Measurements from ENCODE around the gene ACIN1. TPM values are rescaled to one million over a fixed set of nuclear protein-coding genes. Genes with fewer than 3 reads are reported as not detected.

ACIN1 gene
- total and polyA plus RNA-seq, 2 of the 13 experiments (the other 11 are each of a cell fraction or from before 2014, with no cell fraction given), result 165 to 183 TPM

GRCh38 chr14:23034498-23035302, 60.2 kb downstream of the ACIN1 start, which contains the start of gene PSMB5 (continued):
- TF ChIP-seq, protein P1, sequence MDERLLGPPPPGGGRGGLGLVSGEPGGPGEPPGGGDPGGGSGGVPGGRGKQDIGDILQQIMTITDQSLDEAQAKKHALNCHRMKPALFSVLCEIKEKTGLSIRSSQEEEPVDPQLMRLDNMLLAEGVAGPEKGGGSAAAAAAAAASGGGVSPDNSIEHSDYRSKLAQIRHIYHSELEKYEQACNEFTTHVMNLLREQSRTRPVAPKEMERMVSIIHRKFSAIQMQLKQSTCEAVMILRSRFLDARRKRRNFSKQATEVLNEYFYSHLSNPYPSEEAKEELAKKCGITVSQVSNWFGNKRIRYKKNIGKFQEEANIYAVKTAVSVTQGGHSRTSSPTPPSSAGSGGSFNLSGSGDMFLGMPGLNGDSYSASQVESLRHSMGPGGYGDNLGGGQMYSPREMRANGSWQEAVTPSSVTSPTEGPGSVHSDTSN (CRISPR knock-in tag; IDR thresholded peaks at IDR 0.05), result no peak
- peak; percentile 90 for TF ChIP-seq MYC (CRISPR knock-in tag; IDR thresholded peaks at IDR 0.05; ENCODE audit: borderline replicate concordance)
- TF ChIP-seq XBP1 (CRISPR knock-in tag; IDR thresholded peaks at IDR 0.05), result no peak; the same call in 1 of the 2 replicates
- peak; percentile 93 for TF ChIP-seq PHF20 (CRISPR knock-in tag; IDR thresholded peaks at IDR 0.05)
- TF ChIP-seq NCOA5 (CRISPR knock-in tag; IDR thresholded peaks at IDR 0.05), result no peak
- TF ChIP-seq ZNF326 (CRISPR knock-in tag; IDR thresholded peaks at IDR 0.05; ENCODE audit: borderline replicate concordance), result no peak
- TF ChIP-seq KLF13 (CRISPR knock-in tag; IDR thresholded peaks at IDR 0.05), result peak; percentile 97
- TF ChIP-seq ZNF891 (CRISPR knock-in tag; IDR thresholded peaks at IDR 0.05), result peak; percentile 100
- TF ChIP-seq BHLHE40 (IDR thresholded peaks at IDR 0.05; ENCODE audit: low read length), result peak; percentile 36; the same call in 1 of the 2 replicates
- TF ChIP-seq SNRNP70 (IDR thresholded peaks at IDR 0.05; ENCODE audit: low read depth, low read length), result no peak
- TF ChIP-seq ZMAT3 (CRISPR knock-in tag; conservative IDR thresholded peaks at IDR 0.05), result peak; percentile 98
- TF ChIP-seq ZNF598 (CRISPR knock-in tag; IDR thresholded peaks at IDR 0.05; ENCODE audit: borderline replicate concordance), result peak; percentile 93
- TF ChIP-seq ZNF567 (CRISPR knock-in tag; IDR thresholded peaks at IDR 0.05; ENCODE audit: borderline replicate concordance), result peak; percentile 89
- no peak for TF ChIP-seq CEBPZ (IDR thresholded peaks at IDR 0.05; ENCODE audit: low read length)
- TF ChIP-seq ZMYM4 (CRISPR knock-in tag; IDR thresholded peaks at IDR 0.05), result peak; percentile 87
- TF ChIP-seq AKAP8 (CRISPR knock-in tag; IDR thresholded peaks at IDR 0.05), result 0 out of 2 replicates have a peak, but pooled peaks have one; percentile 40
- TF ChIP-seq, protein P2, sequence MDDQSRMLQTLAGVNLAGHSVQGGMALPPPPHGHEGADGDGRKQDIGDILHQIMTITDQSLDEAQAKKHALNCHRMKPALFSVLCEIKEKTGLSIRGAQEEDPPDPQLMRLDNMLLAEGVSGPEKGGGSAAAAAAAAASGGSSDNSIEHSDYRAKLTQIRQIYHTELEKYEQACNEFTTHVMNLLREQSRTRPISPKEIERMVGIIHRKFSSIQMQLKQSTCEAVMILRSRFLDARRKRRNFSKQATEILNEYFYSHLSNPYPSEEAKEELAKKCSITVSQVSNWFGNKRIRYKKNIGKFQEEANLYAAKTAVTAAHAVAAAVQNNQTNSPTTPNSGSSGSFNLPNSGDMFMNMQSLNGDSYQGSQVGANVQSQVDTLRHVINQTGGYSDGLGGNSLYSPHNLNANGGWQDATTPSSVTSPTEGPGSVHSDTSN (CRISPR knock-in tag; IDR thresholded peaks at IDR 0.05; ENCODE audit: borderline replicate concordance), result peak; percentile 90; the same call in 1 of the 2 replicates
- TF ChIP-seq HNRNPH1 (optimal IDR thresholded peaks at IDR 0.05; ENCODE audit: low read depth, low read length), result no peak
- TF ChIP-seq, protein P3, sequence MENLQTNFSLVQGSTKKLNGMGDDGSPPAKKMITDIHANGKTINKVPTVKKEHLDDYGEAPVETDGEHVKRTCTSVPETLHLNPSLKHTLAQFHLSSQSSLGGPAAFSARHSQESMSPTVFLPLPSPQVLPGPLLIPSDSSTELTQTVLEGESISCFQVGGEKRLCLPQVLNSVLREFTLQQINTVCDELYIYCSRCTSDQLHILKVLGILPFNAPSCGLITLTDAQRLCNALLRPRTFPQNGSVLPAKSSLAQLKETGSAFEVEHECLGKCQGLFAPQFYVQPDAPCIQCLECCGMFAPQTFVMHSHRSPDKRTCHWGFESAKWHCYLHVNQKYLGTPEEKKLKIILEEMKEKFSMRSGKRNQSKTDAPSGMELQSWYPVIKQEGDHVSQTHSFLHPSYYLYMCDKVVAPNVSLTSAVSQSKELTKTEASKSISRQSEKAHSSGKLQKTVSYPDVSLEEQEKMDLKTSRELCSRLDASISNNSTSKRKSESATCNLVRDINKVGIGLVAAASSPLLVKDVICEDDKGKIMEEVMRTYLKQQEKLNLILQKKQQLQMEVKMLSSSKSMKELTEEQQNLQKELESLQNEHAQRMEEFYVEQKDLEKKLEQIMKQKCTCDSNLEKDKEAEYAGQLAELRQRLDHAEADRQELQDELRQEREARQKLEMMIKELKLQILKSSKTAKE (CRISPR knock-in tag; IDR thresholded peaks at IDR 0.05; ENCODE audit: borderline replicate concordance), result no peak
- peak; percentile 100 for TF ChIP-seq HOXA3 (CRISPR knock-in tag; IDR thresholded peaks at IDR 0.05)
- peak; percentile 95; the same call in 1 of the 2 replicates for TF ChIP-seq ZNF746 (CRISPR knock-in tag; IDR thresholded peaks at IDR 0.05)

All from HepG2 (cell line).